HEK293 (cell line): Measurements from ENCODE around the gene MGLL.

ENCODE experiments used
- CTCF ChIA-PET: fragments of 350-600 bp; formaldehyde crosslinking; extraction: SDS; loops from one replicate; lab custom pipeline; 2021; ENCODE audit warnings: antibody characterized with exemption; lab: Yijun Ruan, JAX
- POLR2A ChIA-PET: fragments of 300-600 bp; formaldehyde crosslinking; extraction: SDS; loops from one replicate; lab custom pipeline; 2020; ENCODE audit warnings: antibody characterized with exemption, inconsistent platforms; lab: Yijun Ruan, JAX
- H3K27ac ChIP-seq: fragments of 200-500 bp; sonication (Bioruptor generic); 2 replicates; pipeline ENCODE4 v1.5.1; 2014; ENCODE audit warnings: low read depth, low read length, control low read depth, inconsistent platforms; ENCODE audit errors: extremely low read depth
- H3K36me3 ChIP-seq, 2 experiments: fragments of 200-500 bp in 1 of 2; sonication (Bioruptor generic) in 1 of 2; 1 replicate in 1 of 2; 2 replicates in 1 of 2; pipeline ENCODE4 v1.5.1; 2014 to 2017; ENCODE audit warnings: inconsistent platforms in 2 of 2, low read length in 2 of 2; ENCODE audit not compliant: control insufficient read depth in 2 of 2, insufficient read depth in 1 of 2
- H3K4me1 ChIP-seq: fragments of 200-500 bp; sonication (Bioruptor generic); 2 replicates; pipeline ENCODE4 v1.5.1; 2014; ENCODE audit warnings: mild to moderate bottlenecking, low read length, inconsistent platforms; ENCODE audit not compliant: control insufficient read depth, insufficient read depth
- H3K4me3 ChIP-seq: 2 replicates; pipeline ENCODE4 v1.5.1; 2011; ENCODE audit warnings: low read depth, mild to moderate bottlenecking, control low read depth, low read length, moderate library complexity
- H3K9me3 ChIP-seq: fragments of 200-500 bp; sonication (Bioruptor generic); 2 replicates; pipeline ENCODE4 v1.5.1; 2014; ENCODE audit warnings: low read depth, low read length, inconsistent platforms; ENCODE audit not compliant: control insufficient read depth, insufficient read depth
- GFI1B ChIP-seq: fragments of 450-650 bp; formaldehyde crosslinking; IDR thresholded peaks from 2 replicates; pipeline ENCODE4 v1.5.1; 2016; ENCODE audit warnings: missing biosample characterization, missing genetic modification characterization
- HIC1 ChIP-seq: fragments of 450-650 bp; formaldehyde crosslinking; IDR thresholded peaks from 2 replicates; pipeline ENCODE4 v1.5.1; 2016; ENCODE audit warnings: missing biosample characterization, missing genetic modification characterization
- PATZ1 ChIP-seq: fragments of 450-650 bp; formaldehyde crosslinking; IDR thresholded peaks from 2 replicates; pipeline ENCODE4 v1.5.1; 2016; ENCODE audit warnings: missing biosample characterization, missing genetic modification characterization
- TSHZ1 ChIP-seq: fragments of 450-650 bp; formaldehyde crosslinking; IDR thresholded peaks from 2 replicates; pipeline ENCODE4 v1.5.1; 2016; ENCODE audit warnings: missing biosample characterization, missing genetic modification characterization, borderline replicate concordance
- ZNF157 ChIP-seq: fragments of 450-650 bp; formaldehyde crosslinking; IDR thresholded peaks from 2 replicates; pipeline ENCODE4 v1.5.1; 2016; ENCODE audit warnings: missing biosample characterization, missing genetic modification characterization
- ZNF16 ChIP-seq: fragments of 450-650 bp; formaldehyde crosslinking; IDR thresholded peaks from 2 replicates; pipeline ENCODE4 v1.5.1; 2016; ENCODE audit warnings: low read depth, missing biosample characterization, missing genetic modification characterization
- ZNF202 ChIP-seq: fragments of 450-650 bp; formaldehyde crosslinking; IDR thresholded peaks from 2 replicates; pipeline ENCODE4 v1.5.1; 2016; ENCODE audit warnings: missing biosample characterization, missing genetic modification characterization, borderline replicate concordance
- ZNF211 ChIP-seq: fragments of 450-650 bp; formaldehyde crosslinking; IDR thresholded peaks from 2 replicates; pipeline ENCODE4 v1.5.1; 2016; ENCODE audit warnings: low read depth, missing biosample characterization, missing genetic modification characterization
- ZNF26 ChIP-seq: fragments of 450-650 bp; formaldehyde crosslinking; IDR thresholded peaks from 2 replicates; pipeline ENCODE4 v1.5.1; 2016; ENCODE audit warnings: missing biosample characterization, missing genetic modification characterization
- ZNF335 ChIP-seq: fragments of 450-650 bp; formaldehyde crosslinking; conservative IDR thresholded peaks from 2 replicates; pipeline ENCODE4 v1.5.1; 2016; ENCODE audit warnings: missing biosample characterization, missing genetic modification characterization
- ZNF362 ChIP-seq: fragments of 450-650 bp; formaldehyde crosslinking; IDR thresholded peaks from 2 replicates; pipeline ENCODE4 v1.5.1; 2016; ENCODE audit warnings: missing biosample characterization, missing genetic modification characterization
- ZNF404 ChIP-seq: fragments of 450-650 bp; formaldehyde crosslinking; IDR thresholded peaks from 2 replicates; pipeline ENCODE4 v1.5.1; 2017; ENCODE audit warnings: missing biosample characterization, missing genetic modification characterization
- ZNF544 ChIP-seq: fragments of 450-650 bp; formaldehyde crosslinking; IDR thresholded peaks from 2 replicates; pipeline ENCODE4 v1.5.0; 2017; ENCODE audit warnings: missing biosample characterization, missing genetic modification characterization
- ZNF600 ChIP-seq: fragments of 450-650 bp; formaldehyde crosslinking; IDR thresholded peaks from 2 replicates; pipeline ENCODE4 v1.5.1; 2016; ENCODE audit warnings: missing biosample characterization, missing genetic modification characterization
- ZNF704 ChIP-seq: fragments of 450-650 bp; formaldehyde crosslinking; IDR thresholded peaks from 2 replicates; pipeline ENCODE4 v1.5.1; 2016; ENCODE audit warnings: missing biosample characterization, missing genetic modification characterization
- ZNF837 ChIP-seq: fragments of 450-650 bp; formaldehyde crosslinking; IDR thresholded peaks from 2 replicates; pipeline ENCODE4 v1.5.1; 2016; ENCODE audit warnings: missing biosample characterization, missing genetic modification characterization
- ZNF843 ChIP-seq: fragments of 450-650 bp; formaldehyde crosslinking; IDR thresholded peaks from 2 replicates; pipeline ENCODE4 v1.5.1; 2016; ENCODE audit warnings: missing biosample characterization, missing genetic modification characterization

MGLL gene

GRCh38 chr3:127645371-127646015 is 176.8 kb downstream of the MGLL start (continued):
- TF ChIP-seq HIC1 (tag by site-specific recombination) (no peak), TSHZ1 (tag by site-specific recombination) (no peak), ZNF837 (tag by site-specific recombination) (no peak)
- TF ChIP-seq, all 188 proteins: peak for 0

GRCh38 chr3:127644641-127645370 is 177.5 kb downstream of the MGLL start:
- Histone ChIP-seq H3K36me3 (peaks cover 0 to 24% of the 10 kb centered on the region in 2 experiments; a peak in 2 of 3 replicates), H3K4me1 (no peaks in the 10 kb centered on the region), H3K4me3 (no peak overlapping the region), H3K9me3 (no peaks in the 10 kb centered on the region), H3K27ac (no peak overlapping the region)
- no peak for TF ChIP-seq PATZ1
- CTCF ChIA-PET = interaction anchor here (0.6 kb wide), 1 partner anchor 52 kb away, joined by 4 read pairs; no protein-coding TSS in a partner anchor
- POLR2A ChIA-PET = no interaction called here

GRCh38 chr3:127640042-127640355 is 182.3 kb downstream of the MGLL start:
- TF ChIP-seq ZNF202 (tag by site-specific recombination) = no peak
- TF ChIP-seq GFI1B (tag by site-specific recombination) = no peak
- no peak for TF ChIP-seq ZNF335 (tag by site-specific recombination)
- TF ChIP-seq ZNF404 (tag by site-specific recombination) = no peak
- no peak for TF ChIP-seq ZNF26 (tag by site-specific recombination)
- TF ChIP-seq ZNF362 = no peak
- TF ChIP-seq ZNF843 = no peak
- no peak for TF ChIP-seq ZNF704 (tag by site-specific recombination)
- no peak for TF ChIP-seq ZNF837 (tag by site-specific recombination)
- no peak for TF ChIP-seq ZNF600 (tag by site-specific recombination)
- no peak for TF ChIP-seq ZNF211 (tag by site-specific recombination)
- no peak for TF ChIP-seq ZNF544
- no peak for TF ChIP-seq ZNF157 (tag by site-specific recombination)
- TF ChIP-seq ZNF16 (tag by site-specific recombination) = no peak
- TF ChIP-seq, all 188 proteins: peak for 0
- no peaks in the 10 kb centered on the region for H3K9me3 ChIP-seq
- peaks cover 0 to 9% of the 10 kb centered on the region in 2 experiments; a peak in 2 of 3 replicates for H3K36me3 ChIP-seq
- POLR2A ChIA-PET = no interaction called here
- 0 out of 2 replicates have a peak, but pooled peaks cover 3% of the 10 kb centered on the region for H3K4me1 ChIP-seq
- no peak overlapping the region for H3K27ac ChIP-seq
- H3K4me3 ChIP-seq = no peak overlapping the region
- CTCF ChIA-PET = no interaction called here
